NCI-H2107 treated with DMSO at 0.1 percent for 48 hours (cell line): ENCODE data around the gene GLTP.
"Not testable (repeated sequence)": the region's sequence is repeated elsewhere in the genome, so short reads cannot be mapped to it uniquely, and the experiment has no call there.

Experiments used
- DNase-seq: peaks from one replicate; lab custom pipeline; 2025; ENCODE audit not compliant: unreplicated experiment; lab: John Stamatoyannopoulos, UW

Gene GLTP, protein sequence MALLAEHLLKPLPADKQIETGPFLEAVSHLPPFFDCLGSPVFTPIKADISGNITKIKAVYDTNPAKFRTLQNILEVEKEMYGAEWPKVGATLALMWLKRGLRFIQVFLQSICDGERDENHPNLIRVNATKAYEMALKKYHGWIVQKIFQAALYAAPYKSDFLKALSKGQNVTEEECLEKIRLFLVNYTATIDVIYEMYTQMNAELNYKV

DNA sequence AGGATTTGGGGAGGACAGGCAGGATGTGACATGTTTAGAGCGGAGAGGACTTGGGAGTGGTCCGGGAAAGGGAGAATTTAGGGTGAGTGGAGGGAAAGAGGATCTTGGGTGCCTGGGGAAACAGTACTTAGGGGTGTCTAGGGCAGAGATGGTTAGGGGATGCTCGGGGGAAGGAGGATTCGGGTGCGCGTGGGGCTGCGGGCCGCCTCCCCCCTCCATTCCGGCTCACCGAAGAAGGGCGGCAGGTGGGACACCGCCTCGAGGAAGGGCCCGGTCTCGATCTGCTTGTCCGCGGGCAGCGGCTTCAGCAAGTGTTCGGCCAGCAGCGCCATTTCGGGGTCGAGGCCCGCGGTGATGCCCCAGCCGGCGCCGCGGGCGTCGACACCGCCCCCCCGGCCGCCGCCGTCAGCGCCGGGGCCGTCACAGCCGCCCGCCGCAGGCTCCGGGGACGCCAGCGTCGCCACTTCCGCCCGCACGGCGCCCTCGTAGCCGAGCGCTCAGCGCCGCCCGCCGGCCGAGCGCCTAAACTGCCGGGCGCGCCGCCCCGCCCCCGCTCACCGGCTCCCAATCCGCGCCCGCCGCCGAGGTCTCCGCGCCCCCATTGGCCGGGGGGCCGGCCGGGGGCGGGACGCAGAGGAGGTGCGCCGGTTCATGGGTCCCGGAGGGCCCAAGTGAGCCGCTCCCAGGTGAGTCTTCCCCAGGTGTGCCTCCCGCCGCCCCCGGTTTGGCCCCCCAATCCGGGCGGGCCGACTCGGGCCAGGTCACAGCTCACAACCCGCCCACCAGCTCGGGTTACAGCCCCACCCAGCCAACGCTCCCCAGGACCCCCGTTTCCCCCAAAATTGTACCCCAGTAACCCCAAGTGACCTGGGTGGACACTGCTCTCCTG is at the start of gene GLTP:
Gene GLTP (minus strand): TSS at position 499 of the 889 bp plus-strand sequence. CDS start 167 bp downstream, at position 332.
- DNase-seq, result peak; percentile 39

DNA sequence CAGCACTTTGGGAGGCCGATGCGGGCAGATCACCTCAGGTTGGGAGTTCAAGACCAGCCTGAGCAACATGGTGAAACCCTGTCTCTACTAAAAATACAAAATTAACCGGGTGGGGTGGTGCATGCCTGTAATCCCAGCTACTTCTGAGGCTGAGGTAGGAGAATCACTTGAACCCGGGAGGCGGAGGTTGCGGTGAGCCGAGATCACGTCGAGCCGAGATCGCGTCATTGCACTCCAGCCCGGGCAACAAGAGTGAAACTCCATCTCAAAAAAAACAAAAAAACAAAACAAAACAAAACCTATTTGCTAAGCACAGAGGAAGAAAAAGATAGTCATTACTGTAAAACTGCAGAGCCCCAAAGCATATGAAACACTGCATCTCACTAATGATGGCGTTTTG is 49.0 kb upstream of the GLTP start:
- DNase-seq, result not testable (repeated sequence)

DNA sequence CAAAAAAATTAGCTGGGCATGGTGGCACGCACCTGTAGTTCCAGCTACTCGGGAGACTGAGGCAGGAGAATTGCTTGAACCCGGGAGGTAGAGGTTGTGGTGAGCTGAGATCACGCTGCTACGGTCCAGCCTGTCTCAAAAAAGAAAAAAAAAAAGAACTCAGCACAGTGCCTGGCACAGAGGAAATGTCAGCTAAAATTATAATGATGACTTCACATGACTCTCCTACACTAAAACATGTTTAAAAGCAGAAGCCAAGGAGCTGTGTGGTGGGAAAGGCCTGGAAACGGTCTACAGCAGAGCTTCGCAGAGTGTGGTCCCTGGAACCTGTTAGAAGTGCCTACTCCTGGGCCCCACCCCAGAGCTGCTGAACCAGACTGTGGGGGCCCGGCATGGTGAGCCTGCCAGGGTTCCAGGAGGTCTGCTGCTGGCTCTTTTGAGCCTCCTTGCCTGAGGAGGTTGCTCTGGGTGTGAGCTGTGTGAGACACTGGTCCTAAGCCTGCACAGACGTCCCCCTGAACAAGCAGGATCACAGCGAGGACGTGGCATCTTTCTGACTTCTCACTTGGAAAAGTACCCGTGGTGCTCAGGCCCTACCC is 47.8 kb upstream of the GLTP start:
- no peak for DNase-seq

- no peak for DNase-seq
Measured at GRCh38 chr12:109927622-109928021, 47.3 kb upstream of the GLTP start.

DNA sequence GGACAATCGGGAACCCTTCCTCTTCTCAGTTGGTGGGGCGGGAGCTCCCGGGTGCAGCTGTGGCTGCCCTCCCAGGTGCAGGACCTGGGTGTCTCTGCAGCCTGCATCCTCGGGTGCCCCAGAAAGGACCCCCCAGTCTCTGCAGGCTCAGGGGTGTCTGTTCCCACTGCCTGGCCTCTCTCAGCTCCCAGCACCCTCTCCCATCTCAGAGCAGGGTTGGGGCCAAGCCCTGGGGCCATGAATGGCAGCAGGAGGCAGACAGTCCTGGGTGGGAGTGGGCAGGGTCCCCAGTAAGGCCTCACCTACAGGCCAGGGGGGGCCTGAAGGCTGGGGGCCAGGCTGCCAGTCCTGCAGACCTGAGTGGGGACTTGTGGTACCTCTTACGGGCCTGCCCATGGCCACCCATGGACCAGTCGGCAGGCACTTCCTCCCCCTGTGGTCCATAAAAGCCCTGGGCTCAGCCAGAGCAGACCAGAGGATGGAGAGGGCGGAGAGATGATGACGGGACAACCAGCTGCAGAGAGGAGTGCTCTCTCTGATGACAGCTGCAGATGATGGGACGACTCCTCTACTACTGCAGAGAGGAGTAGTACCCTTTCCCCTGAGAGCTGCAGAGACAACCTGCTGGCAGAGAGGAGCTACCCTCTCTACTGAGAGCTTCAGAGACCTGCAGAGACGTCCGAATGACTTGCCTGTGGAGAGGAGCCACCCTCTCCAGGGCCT is 46.3 kb upstream of the GLTP start:
- no peak for DNase-seq

DNA sequence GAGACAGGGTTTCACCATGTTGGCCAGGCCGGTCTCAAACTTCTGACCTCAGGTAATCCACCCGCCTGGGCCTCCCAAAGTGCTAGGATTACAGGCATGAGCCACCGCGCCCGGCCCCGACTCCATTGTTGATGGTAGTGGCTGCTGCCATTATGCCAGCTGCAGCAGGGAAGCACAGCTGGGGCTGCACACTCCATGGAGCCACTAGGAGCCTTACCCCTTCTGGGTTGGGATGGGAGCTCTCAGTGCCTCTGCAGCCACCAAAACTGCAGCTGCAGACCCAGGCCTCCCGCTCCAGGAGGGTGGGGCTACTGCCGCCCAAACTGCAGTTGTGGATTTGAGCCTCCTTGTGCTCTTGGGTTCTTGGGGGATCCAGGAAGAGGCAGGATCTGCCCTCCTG is 45.7 kb upstream of the GLTP start:
- no peak for DNase-seq

DNA sequence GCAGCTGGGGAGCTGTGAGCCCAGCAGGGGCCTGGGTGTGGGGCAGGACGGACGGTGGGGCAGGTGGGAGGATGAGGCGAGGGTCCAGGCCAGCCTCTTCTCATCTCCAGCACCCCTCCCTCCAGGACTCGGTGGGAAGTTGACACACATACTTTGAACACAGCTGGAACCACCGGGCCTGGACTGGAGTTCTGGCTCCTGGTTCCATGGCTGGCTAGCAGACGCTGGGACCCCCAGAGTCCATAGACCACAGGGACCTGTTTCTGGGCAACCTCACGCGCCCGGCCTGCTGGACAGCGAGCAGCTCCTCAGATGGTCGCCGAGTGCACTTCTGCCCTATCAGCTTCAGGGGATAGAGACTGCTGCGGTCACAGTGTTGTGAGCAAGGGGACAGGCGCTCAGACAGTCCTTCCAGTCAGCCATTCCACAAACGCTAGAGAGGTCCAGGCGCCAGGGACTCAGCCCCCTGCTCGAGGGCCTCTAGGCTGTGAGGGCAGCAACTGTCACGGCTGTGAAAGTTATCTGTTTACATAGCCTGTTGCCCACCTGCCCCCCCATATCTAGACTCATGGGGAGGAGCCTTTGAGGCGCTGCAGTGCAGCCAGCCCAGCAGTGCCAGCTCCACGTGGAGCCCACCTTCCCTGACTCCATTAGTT is 45.0 kb upstream of the GLTP start:
- DNase-seq, result no peak

DNA sequence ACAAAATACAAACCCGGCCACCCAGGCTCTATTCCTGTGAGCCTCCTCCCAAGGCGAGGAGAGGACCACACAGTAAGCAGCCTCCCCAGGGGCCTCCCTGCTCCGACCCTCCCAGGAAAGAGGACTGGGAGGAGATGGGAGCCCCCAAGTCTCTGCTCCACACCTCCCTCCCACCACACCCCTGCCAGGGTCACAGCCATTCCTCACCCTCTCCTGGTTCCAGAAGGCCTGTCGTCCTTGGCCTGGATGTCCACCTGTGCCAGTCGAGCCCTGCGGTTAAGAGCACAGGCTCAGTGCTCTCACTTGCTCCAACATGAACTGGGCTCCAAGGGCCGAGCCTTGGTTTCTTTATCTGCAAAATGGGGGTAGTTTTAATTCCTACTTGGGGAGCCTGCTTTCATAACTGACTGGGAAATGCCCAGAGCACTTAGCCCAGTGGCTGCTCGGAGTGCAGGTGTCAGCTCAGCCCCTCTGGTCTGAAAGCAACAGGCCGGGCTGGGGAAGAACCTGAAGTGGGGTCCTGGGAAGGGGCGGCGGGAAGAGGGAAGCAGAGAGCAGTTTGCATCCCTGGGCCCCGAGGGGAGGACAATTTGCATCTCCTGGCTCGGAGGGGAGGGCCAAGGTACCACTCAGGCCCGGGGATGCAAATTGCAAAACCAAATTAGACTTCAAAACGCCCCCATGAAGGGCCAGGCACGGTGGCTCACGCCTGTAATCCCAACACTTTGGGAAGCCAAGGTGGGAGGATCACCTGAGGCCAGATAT is 43.3 kb upstream of the GLTP start:
- DNase-seq, result no peak

GRCh38 chr12:109923038-109923437 is 42.7 kb upstream of the GLTP start:
- no peak for DNase-seq

DNA sequence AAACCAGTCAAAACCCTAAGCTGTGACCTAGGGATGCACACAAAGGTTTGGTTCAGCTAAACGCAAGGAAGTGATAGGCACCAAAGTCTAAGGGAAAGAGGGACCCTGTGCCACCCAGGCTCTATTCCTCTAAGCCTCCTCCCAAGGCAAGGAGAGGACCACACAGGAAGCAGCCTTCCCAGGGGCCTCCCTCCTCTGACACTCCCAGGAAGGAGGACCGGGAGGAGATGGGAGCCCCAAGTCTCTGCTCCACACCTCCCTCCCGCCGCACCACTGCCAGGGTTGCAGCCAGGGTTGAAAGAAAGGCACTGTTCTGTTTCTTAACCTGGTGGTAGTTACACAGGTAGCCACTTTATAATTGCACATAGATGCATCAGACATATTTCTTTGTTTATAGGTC is 41.6 kb upstream of the GLTP start:
- no peak for DNase-seq

DNA sequence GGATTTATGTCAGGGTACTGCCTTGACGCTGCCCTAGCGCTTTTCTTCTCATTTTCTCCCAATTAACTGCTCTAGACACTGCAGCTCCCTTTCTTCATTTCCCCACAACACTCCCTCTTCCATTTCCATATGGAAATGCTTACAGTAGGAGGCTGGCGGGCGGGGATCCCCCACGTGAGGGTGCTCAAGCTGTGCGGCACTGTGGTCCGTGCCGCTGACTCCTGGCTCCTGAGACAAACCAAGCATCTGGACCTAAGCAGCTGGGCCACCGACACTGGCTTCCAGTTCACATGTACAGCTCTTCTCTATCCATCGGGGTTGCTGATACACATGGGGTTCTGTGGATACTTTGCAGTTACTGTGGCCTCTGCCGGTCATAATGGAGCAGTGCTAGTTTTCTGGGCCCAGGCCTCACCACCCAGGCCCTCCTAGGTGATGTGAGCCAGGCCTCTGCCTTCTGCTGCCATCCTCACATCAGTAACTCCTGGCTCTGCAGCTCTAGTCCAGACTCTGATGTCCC is 40.0 kb upstream of the GLTP start:
- no peak for DNase-seq

DNA sequence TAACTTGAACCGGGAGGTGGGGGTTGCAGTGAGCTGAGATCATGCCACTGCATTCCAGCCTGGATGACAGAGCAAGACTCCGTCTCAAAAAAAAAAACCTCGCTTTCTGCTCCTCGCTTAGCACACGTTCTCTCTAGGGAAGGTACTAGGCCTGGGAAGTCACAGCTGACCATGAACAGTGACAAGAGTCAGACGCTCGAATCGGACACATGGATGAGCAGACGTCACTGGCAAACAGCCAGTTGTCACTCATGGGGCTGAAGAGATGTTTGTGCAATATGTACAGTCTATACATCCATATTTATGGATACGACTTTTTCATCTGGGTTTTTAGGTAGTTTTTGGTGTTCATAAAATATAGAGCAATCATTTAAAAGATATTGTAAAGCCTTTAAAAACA is 39.1 kb upstream of the GLTP start:
- DNase-seq, result no peak

- no peak for DNase-seq
Measured at GRCh38 chr12:109916045-109916444, 35.7 kb upstream of the GLTP start.

- DNase-seq, result no peak
Measured at GRCh38 chr12:109915171-109916040, 35.1 kb upstream of the GLTP start.

DNA sequence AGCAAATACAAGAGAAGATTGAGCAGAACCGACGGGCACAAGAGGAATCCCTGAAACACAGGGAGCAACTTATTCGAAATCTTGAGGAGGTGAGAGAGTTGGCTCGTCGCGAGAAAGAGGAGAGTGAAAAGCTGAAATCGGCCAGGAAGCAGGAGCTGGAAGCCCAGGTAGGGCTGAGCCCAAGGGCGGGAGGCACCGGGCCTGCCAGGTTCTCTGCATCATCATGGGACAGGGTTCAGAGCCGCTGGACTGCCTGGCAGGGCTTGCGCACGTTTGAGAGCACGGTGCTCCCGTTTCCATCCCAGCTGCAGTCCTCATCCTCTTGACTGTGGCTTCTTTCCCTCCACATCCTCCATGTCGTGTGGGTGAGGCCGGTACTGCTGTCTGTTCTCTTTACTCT is 34.1 kb upstream of the GLTP start:
- no peak for DNase-seq

DNA sequence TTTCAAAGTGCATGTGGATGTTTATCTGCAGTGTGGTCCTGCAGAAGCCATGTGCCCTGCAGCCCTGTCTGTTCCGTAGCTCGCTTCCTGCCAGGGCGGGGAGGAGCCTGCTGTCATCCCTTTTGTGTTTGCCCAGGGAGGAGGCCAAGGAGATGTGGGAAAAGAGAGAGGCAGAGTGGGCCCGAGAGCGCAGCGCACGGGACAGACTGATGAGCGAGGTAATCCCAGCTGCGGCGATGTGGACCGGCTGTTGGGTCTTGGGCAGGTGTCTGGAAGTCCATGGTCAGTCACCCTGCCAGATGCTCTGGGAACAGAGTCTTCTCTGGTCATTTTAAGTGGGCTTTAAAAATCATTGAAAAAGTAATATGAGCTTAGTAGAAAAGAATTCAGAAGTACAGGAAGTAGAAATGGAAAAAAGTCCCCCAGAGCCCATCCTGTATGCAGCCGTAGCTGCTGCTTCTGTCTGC is 32.5 kb upstream of the GLTP start:
- no peak for DNase-seq

GRCh38 chr12:109910969-109911348 is 30.6 kb upstream of the GLTP start:
- no peak for DNase-seq

DNA sequence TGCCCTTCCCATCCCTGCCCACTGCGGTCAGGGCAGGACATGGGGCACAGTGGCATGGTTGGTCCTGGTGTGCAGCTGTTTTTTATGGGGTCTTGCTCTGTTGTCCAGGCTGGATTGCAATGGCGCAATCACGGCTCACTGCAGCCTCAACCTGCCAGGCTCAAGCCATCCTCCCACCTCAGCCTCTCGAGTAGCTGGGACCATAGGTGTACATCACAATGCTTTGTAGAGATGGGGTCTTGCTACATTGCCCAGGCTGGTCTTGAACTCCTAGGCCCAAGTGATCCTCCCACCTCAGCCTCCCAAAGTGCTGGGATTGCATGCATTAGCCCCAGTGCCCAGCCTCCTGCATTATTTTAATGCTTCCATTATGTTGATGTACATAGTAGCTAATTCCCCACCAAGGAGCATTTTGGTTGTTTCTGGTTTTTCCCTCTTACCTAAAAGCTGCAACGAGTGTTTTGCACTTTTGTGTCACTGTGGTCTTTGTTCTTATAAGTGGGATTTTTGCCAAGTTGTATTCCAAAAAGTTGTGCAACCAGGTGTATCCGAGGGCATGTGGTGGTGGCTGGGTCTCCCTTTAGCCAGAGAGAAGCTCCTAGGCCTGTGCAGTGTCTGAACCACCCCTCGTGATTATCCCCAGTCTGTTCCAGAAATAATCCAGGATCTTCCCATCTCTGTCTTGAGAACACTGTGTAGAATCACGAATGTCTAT is 30.1 kb upstream of the GLTP start:
- no peak for DNase-seq
